Glutamatergic neuron (in vitro differentiated cells): ENCODE results near the gene KCTD11. TPM values are rescaled to one million over a fixed set of nuclear protein-coding genes. Genes with fewer than 3 reads are reported as not detected.

Experiments
- DNase-seq: peaks from one replicate; pipeline ENCODE4 v3.0.0; 2022
- H3K27ac Mint-ChIP-seq: one replicate; pipeline ENCODE4 v1.8.0; 2020; ENCODE audit warnings: mild to moderate bottlenecking, mixed read lengths, inconsistent platforms; ENCODE audit not compliant: unreplicated experiment
- H3K27me3 Mint-ChIP-seq: one replicate; pipeline ENCODE4 v1.8.0; 2020; ENCODE audit warnings: mild to moderate bottlenecking, moderate library complexity, mixed read lengths, inconsistent platforms; ENCODE audit not compliant: unreplicated experiment
- H3K36me3 Mint-ChIP-seq: one replicate; pipeline ENCODE4 v1.8.0; 2020; ENCODE audit warnings: mild to moderate bottlenecking, mixed read lengths, inconsistent platforms; ENCODE audit not compliant: unreplicated experiment
- H3K4me1 Mint-ChIP-seq: one replicate; pipeline ENCODE4 v1.8.0; 2020; ENCODE audit warnings: mild to moderate bottlenecking, low read depth, mixed read lengths, inconsistent platforms; ENCODE audit not compliant: unreplicated experiment
- H3K4me3 Mint-ChIP-seq: one replicate; pipeline ENCODE4 v1.8.0; 2020; ENCODE audit warnings: mild to moderate bottlenecking, mixed read lengths, inconsistent platforms; ENCODE audit not compliant: unreplicated experiment
- H3K9me3 Mint-ChIP-seq: one replicate; pipeline ENCODE4 v1.8.0; 2020; ENCODE audit warnings: mild to moderate bottlenecking, moderate library complexity, mixed read lengths, inconsistent platforms; ENCODE audit not compliant: unreplicated experiment
- total RNA-seq: library from RNA; stranded (reverse); fragmentation: NEBNext Ultra II Directional; extraction: Animal tissue kit (Norgen Biotek cat#: 25700); gene quantifications from one replicate; pipeline ENCODE4 v1.2.1, GENCODE V29; 2021; ENCODE audit not compliant: unreplicated experiment
- TF ChIP-seq, protein P1 (sequence below): fragments of 200-600 bp; sonication (generic); IDR thresholded peaks from one replicate; pipeline ENCODE4 v1.5.0; 2021; ENCODE audit not compliant: partially characterized antibody, unreplicated experiment

Gene KCTD11
- total RNA-seq, 1 donor from 2014 or later, result 2.2 TPM

GRCh38 chr17:7391307-7391706 is 39.3 kb downstream of the KCTD11 start:
- peaks cover 6% of the 10 kb centered on the region for H3K4me1 Mint-ChIP-seq
- H3K27me3 Mint-ChIP-seq, result peaks cover 9% of the 10 kb centered on the region
- TF ChIP-seq, protein P1, sequence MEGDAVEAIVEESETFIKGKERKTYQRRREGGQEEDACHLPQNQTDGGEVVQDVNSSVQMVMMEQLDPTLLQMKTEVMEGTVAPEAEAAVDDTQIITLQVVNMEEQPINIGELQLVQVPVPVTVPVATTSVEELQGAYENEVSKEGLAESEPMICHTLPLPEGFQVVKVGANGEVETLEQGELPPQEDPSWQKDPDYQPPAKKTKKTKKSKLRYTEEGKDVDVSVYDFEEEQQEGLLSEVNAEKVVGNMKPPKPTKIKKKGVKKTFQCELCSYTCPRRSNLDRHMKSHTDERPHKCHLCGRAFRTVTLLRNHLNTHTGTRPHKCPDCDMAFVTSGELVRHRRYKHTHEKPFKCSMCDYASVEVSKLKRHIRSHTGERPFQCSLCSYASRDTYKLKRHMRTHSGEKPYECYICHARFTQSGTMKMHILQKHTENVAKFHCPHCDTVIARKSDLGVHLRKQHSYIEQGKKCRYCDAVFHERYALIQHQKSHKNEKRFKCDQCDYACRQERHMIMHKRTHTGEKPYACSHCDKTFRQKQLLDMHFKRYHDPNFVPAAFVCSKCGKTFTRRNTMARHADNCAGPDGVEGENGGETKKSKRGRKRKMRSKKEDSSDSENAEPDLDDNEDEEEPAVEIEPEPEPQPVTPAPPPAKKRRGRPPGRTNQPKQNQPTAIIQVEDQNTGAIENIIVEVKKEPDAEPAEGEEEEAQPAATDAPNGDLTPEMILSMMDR, result no peak
- no peak for DNase-seq
- peaks cover 6% of the 10 kb centered on the region for H3K36me3 Mint-ChIP-seq
- peak overlapping the region; percentile 15 for H3K4me3 Mint-ChIP-seq
- no peak overlapping the region for H3K27ac Mint-ChIP-seq
- H3K9me3 Mint-ChIP-seq, result peaks cover 11% of the 10 kb centered on the region

GRCh38 chr17:7392696-7393612 is 41.0 kb downstream of the KCTD11 start:
- peak; percentile 69 for DNase-seq
- Mint-ChIP-seq H3K27ac (peak overlapping the region; percentile 76), H3K9me3 (peaks cover 9% of the 10 kb centered on the region), H3K27me3 (peaks cover 9% of the 10 kb centered on the region), H3K4me1 (peaks cover 6% of the 10 kb centered on the region), H3K36me3 (peaks cover 6% of the 10 kb centered on the region), H3K4me3 (peak overlapping the region; percentile 88)
- TF ChIP-seq, protein P1, result no peak

DNA sequence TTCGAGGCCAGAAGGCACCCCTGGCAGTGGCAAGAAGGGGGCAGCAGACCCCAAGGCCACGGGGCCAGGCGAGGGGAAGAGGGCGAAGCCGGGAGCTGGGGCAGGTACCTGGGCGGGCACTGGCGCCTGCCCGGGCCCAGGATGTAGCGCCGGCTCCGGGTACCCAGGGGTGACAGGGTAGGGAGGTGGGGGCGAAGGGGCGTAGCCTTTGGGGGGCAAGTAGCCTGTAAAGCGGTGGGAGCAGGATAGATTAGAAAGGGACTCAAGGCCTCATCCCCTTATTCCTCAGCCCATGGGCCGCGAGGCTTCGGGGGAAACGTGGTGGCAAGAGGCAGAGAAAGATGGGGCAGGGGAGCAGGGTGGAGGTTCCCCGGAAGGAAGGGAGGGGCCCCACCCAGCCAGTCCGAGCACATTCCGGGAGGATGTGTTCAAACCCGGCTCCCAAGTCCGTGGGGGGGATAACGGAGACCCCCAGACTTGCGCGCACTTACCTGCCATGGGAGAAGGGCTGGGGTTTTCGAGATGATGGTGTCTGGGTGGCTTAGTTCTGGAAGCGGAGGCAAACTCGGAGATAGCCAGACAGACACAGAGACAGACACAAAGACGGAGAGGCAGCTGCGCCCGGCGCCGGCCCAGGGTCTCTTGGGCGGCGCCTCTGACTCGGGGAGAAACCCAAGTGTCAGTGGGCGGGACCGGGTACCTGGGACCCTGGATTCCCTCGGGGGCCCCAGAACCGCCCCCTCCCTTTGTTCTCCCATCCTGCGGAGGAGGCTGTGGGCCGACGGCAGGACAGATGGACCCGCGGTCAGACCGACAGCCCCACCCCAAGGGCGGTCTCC is 41.9 kb downstream of the KCTD11 start:
- DNase-seq, result peak; percentile 42
- Mint-ChIP-seq H3K4me3 (peak overlapping the region; percentile 90), H3K9me3 (peaks cover 9% of the 10 kb centered on the region), H3K36me3 (peaks cover 6% of the 10 kb centered on the region), H3K4me1 (peaks cover 6% of the 10 kb centered on the region), H3K27ac (peak overlapping the region; percentile 88), H3K27me3 (peaks cover 9% of the 10 kb centered on the region)
- TF ChIP-seq, protein P1, result peak; percentile 21

- H3K9me3 Mint-ChIP-seq, result peaks cover 10% of the 10 kb centered on the region
Measured at GRCh38 chr17:7394452-7395191, 42.7 kb downstream of the KCTD11 start, which contains the start of gene PLSCR3. Gene PLSCR3, minus strand, starts transcription at chr17:7394525. Its CDS starts 415 bp downstream, at chr17:7394110.

More at GRCh38 chr17:7394452-7395191, 42.7 kb downstream of the KCTD11 start, which contains the start of gene PLSCR3:
- Mint-ChIP-seq H3K27ac (peak within 1 kb of the TSS; percentile 97), H3K4me3 (peak within 1 kb of the TSS; percentile 90), H3K27me3 (peaks cover 10% of the 10 kb centered on the region), H3K4me1 (peaks cover 6% of the 10 kb centered on the region), H3K36me3 (peaks cover 1% of the 10 kb centered on the region)
- peak; percentile 91 for DNase-seq
- TF ChIP-seq, protein P1, result peak; percentile 70
